Trophoblast cell (in vitro differentiated cells and primary cell): ENCODE data around the gene RPLP2.

ENCODE experiments used
- DNase-seq, 2 donors: peaks; one replicate each; pipeline ENCODE4 v3.0.0-alpha.2; 2016
- H2AFZ ChIP-seq: 2 replicates; pipeline ENCODE4 v1.6.1; 2013; ENCODE audit warnings: low read length, moderate library complexity, mild to moderate bottlenecking; ENCODE audit not compliant: insufficient read depth, poor library complexity
- H2AK5ac ChIP-seq: 2 replicates; pipeline ENCODE4 v1.6.1; 2013; ENCODE audit warnings: mild to moderate bottlenecking, low read length
- H2BK120ac ChIP-seq: 2 replicates; pipeline ENCODE4 v1.6.1; 2013; ENCODE audit warnings: low read length, mild to moderate bottlenecking, moderate library complexity; ENCODE audit not compliant: insufficient read depth, poor library complexity
- H2BK12ac ChIP-seq: 2 replicates; pipeline ENCODE4 v1.6.1; 2013; ENCODE audit warnings: mild to moderate bottlenecking, low read length, moderate library complexity
- H2BK5ac ChIP-seq: 2 replicates; pipeline ENCODE4 v1.6.1; 2013; ENCODE audit warnings: low read length, low read depth, moderate library complexity, mild to moderate bottlenecking; ENCODE audit not compliant: poor library complexity
- H3K14ac ChIP-seq: 2 replicates; pipeline ENCODE4 v1.6.1; 2013; ENCODE audit warnings: mild to moderate bottlenecking, low read length
- H3K18ac ChIP-seq: 2 replicates; pipeline ENCODE4 v1.6.1; 2013; ENCODE audit warnings: mild to moderate bottlenecking, low read length
- H3K23ac ChIP-seq: 2 replicates; pipeline ENCODE4 v1.6.1; 2013; ENCODE audit warnings: low read length
- H3K27ac ChIP-seq: 2 replicates; pipeline ENCODE4 v1.5.1; 2013; ENCODE audit warnings: low read depth, mild to moderate bottlenecking, inconsistent platforms, low read length, moderate library complexity
- H3K27me3 ChIP-seq: 2 replicates; pipeline ENCODE4 v1.6.1; 2013; ENCODE audit warnings: inconsistent platforms, mild to moderate bottlenecking, low read length, moderate library complexity; ENCODE audit not compliant: insufficient read depth
- H3K36me3 ChIP-seq, 2 experiments: 1 replicate in 1 of 2; 2 replicates in 1 of 2; pipeline ENCODE4 v1.6.1; 2013; ENCODE audit warnings: low read length in 2 of 2, mild to moderate bottlenecking in 2 of 2, moderate library complexity in 1 of 2; ENCODE audit not compliant: insufficient read depth in 2 of 2, control insufficient read depth in 1 of 2
- H3K4ac ChIP-seq: 2 replicates; pipeline ENCODE4 v1.6.1; 2013; ENCODE audit warnings: low read depth, mild to moderate bottlenecking, low read length, moderate library complexity
- H3K4me1 ChIP-seq, 2 experiments: 1 replicate in 1 of 2; 2 replicates in 1 of 2; pipeline ENCODE4 v1.6.1; 2013; ENCODE audit warnings: low read length in 2 of 2, mild to moderate bottlenecking in 2 of 2, moderate library complexity in 1 of 2; ENCODE audit not compliant: insufficient read depth in 2 of 2, control insufficient read depth in 1 of 2
- H3K4me2 ChIP-seq: 2 replicates; pipeline ENCODE4 v1.6.1; 2013; ENCODE audit warnings: inconsistent platforms, mild to moderate bottlenecking, low read length, moderate library complexity
- H3K4me3 ChIP-seq: 2 replicates; pipeline ENCODE4 v1.5.1; 2013; ENCODE audit warnings: mild to moderate bottlenecking, low read depth, low read length, inconsistent platforms
- H3K79me1 ChIP-seq: one replicate; pipeline ENCODE4 v1.6.1; 2013; ENCODE audit warnings: low read length
- H3K79me2 ChIP-seq: 2 replicates; pipeline ENCODE4 v1.6.1; 2013; ENCODE audit warnings: low read length, mild to moderate bottlenecking; ENCODE audit not compliant: control insufficient read depth, insufficient read depth, poor library complexity
- H3K9ac ChIP-seq: 2 replicates; pipeline ENCODE4 v1.6.1; 2013; ENCODE audit warnings: mild to moderate bottlenecking, low read length
- H3K9me3 ChIP-seq: 2 replicates; pipeline ENCODE4 v1.6.1; 2013; ENCODE audit warnings: low read depth, mild to moderate bottlenecking, control low read depth, inconsistent platforms, low read length; ENCODE audit not compliant: insufficient read depth
- H4K12ac ChIP-seq: 2 replicates; pipeline ENCODE4 v1.6.1; 2013; ENCODE audit warnings: low read depth, mild to moderate bottlenecking, low read length, moderate library complexity
- H4K8ac ChIP-seq: 2 replicates; pipeline ENCODE4 v1.6.1; 2013; ENCODE audit warnings: low read depth, mild to moderate bottlenecking, low read length, moderate library complexity
- H4K91ac ChIP-seq: one replicate; pipeline ENCODE4 v1.6.1; 2013; ENCODE audit warnings: low read depth, mild to moderate bottlenecking, low read length, moderate library complexity
- WGBS: extraction: QIAGEN DNeasy Blood & Tissue Kit; methylation state at CpG from one replicate; pipeline ENCODE4 v1.1.7; 2013; ENCODE audit warnings: missing lambda C conversion rate; ENCODE audit not compliant: insufficient read length, insufficient coverage; ENCODE audit errors: extremely low coverage; 5-methylcytosine and 5-hydroxymethylcytosine counted together

RPLP2 gene

DNA sequence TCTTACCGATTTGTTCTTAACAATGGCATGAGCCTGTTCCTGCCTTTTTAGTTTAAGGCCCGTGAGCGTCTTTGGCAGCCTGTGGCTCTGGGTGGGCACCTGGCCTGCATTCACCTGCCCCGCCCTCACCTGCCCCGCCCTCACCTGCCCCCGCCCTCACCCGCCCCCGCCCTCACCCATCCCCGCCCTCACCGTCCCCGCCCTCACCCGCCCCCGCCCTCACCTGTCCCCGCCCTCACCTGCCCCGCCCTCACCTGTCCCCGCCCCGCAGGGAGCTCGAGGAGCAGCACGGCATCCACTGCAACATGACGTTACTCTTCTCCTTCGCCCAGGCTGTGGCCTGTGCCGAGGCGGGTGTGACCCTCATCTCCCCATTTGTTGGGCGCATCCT, 46.7 kb upstream of the RPLP2 start:
- no peak overlapping the region for H4K8ac ChIP-seq
- peak in 1 of 2 donors; percentile 57 for DNase-seq
- no peak overlapping the region for H2BK5ac ChIP-seq
- no peak overlapping the region for H3K4me2 ChIP-seq
- no peak overlapping the region for H2AFZ ChIP-seq
- H3K18ac ChIP-seq: no peak overlapping the region
- H3K9ac ChIP-seq: no peak overlapping the region
- no peak overlapping the region for H3K27ac ChIP-seq
- H3K27me3 ChIP-seq: no peaks in the 10 kb centered on the region
- no CpG with 5 or more reads among the region's 24 CpGs for WGBS
- H3K14ac ChIP-seq: no peak overlapping the region
- H3K9me3 ChIP-seq: no peaks in the 10 kb centered on the region
- no peak overlapping the region for H2BK12ac ChIP-seq
- no peaks in the 10 kb centered on the region for H3K79me1 ChIP-seq
- no peak overlapping the region for H3K4ac ChIP-seq
- no peak overlapping the region for H2AK5ac ChIP-seq
- no peak overlapping the region for H2BK120ac ChIP-seq
- H4K91ac ChIP-seq: no peak overlapping the region
- no peak overlapping the region for H4K12ac ChIP-seq
- no peaks in the 10 kb centered on the region for H3K4me1 ChIP-seq
- peaks cover 74 to 77% of the 10 kb centered on the region in 2 experiments for H3K36me3 ChIP-seq
- H3K79me2 ChIP-seq: no peaks in the 10 kb centered on the region
- no peak overlapping the region for H3K4me3 ChIP-seq
- H3K23ac ChIP-seq: no peak overlapping the region

GRCh38 chr11:763549-764321, 46.0 kb upstream of the RPLP2 start:
- no peak overlapping the region for H4K8ac ChIP-seq
- H3K27me3 ChIP-seq: no peaks in the 10 kb centered on the region
- no peak overlapping the region for H2AFZ ChIP-seq
- H3K79me2 ChIP-seq: no peaks in the 10 kb centered on the region
- H2BK12ac ChIP-seq: no peak overlapping the region
- H3K4me1 ChIP-seq: no peaks in the 10 kb centered on the region
- H2AK5ac ChIP-seq: no peak overlapping the region
- H3K4me3 ChIP-seq: no peak overlapping the region
- H3K36me3 ChIP-seq: peaks cover 74 to 76% of the 10 kb centered on the region in 2 experiments
- no peak overlapping the region for H3K27ac ChIP-seq
- H3K23ac ChIP-seq: no peak overlapping the region
- no peak overlapping the region for H2BK120ac ChIP-seq
- no CpG with 5 or more reads among the region's 22 CpGs for WGBS
- H3K18ac ChIP-seq: no peak overlapping the region
- H3K79me1 ChIP-seq: no peaks in the 10 kb centered on the region
- no peak overlapping the region for H3K4me2 ChIP-seq
- H3K9ac ChIP-seq: no peak overlapping the region
- H3K4ac ChIP-seq: no peak overlapping the region
- H4K12ac ChIP-seq: no peak overlapping the region
- H3K9me3 ChIP-seq: no peaks in the 10 kb centered on the region
- H3K14ac ChIP-seq: no peak overlapping the region
- DNase-seq: no peak
- H2BK5ac ChIP-seq: no peak overlapping the region
- no peak overlapping the region for H4K91ac ChIP-seq

- Histone ChIP-seq H4K12ac (no peak overlapping the region), H3K18ac (no peak overlapping the region), H3K79me2 (no peaks in the 10 kb centered on the region), H3K4me1 (no peaks in the 10 kb centered on the region), H3K4ac (no peak overlapping the region), H2AK5ac (no peak overlapping the region), H3K4me2 (no peak overlapping the region), H4K8ac (no peak overlapping the region), H2AFZ (no peak overlapping the region), H3K27ac (no peak overlapping the region), H3K9ac (no peak overlapping the region), H2BK5ac (no peak overlapping the region), H3K79me1 (no peaks in the 10 kb centered on the region), H2BK12ac (no peak overlapping the region), H3K36me3 (peaks cover 68 to 70% of the 10 kb centered on the region in 2 experiments), H3K9me3 (no peaks in the 10 kb centered on the region), H4K91ac (no peak overlapping the region), H3K23ac (no peak overlapping the region), H3K4me3 (no peak overlapping the region), H2BK120ac (no peak overlapping the region), H3K14ac (no peak overlapping the region), H3K27me3 (no peaks in the 10 kb centered on the region)
- no peak for DNase-seq
- no CpG with 5 or more reads among the region's 18 CpGs for WGBS
These were observed 45.3 kb upstream of the RPLP2 start for GRCh38 chr11:764322-765024.

GRCh38 chr11:765025-765801, 44.6 kb upstream of the RPLP2 start:
- H2AFZ ChIP-seq: no peak overlapping the region
- no peak overlapping the region for H3K9ac ChIP-seq
- no peak overlapping the region for H4K91ac ChIP-seq
- H2BK120ac ChIP-seq: no peak overlapping the region
- no peak overlapping the region for H4K8ac ChIP-seq
- no peaks in the 10 kb centered on the region for H3K27me3 ChIP-seq
- H3K4me2 ChIP-seq: no peak overlapping the region
- DNase-seq: peak; percentile 33 to 73
- no CpG with 5 or more reads among the region's 19 CpGs for WGBS
- no peak overlapping the region for H2BK5ac ChIP-seq
- no peak overlapping the region for H4K12ac ChIP-seq
- H3K27ac ChIP-seq: no peak overlapping the region
- H3K36me3 ChIP-seq: peaks cover 66 to 68% of the 10 kb centered on the region in 2 experiments
- no peak overlapping the region for H3K23ac ChIP-seq
- H3K4ac ChIP-seq: no peak overlapping the region
- H3K9me3 ChIP-seq: no peaks in the 10 kb centered on the region
- no peaks in the 10 kb centered on the region for H3K4me1 ChIP-seq
- no peak overlapping the region for H2BK12ac ChIP-seq
- H3K79me2 ChIP-seq: no peaks in the 10 kb centered on the region
- no peaks in the 10 kb centered on the region for H3K79me1 ChIP-seq
- no peak overlapping the region for H3K14ac ChIP-seq
- no peak overlapping the region for H3K18ac ChIP-seq
- H2AK5ac ChIP-seq: no peak overlapping the region
- H3K4me3 ChIP-seq: no peak overlapping the region
